DMS153 treated with DMSO at 0.1 percent for 48 hours (cell line): Measurements from ENCODE around the gene SLC30A10.
"Not testable (repeated sequence)": the region's sequence is repeated elsewhere in the genome, so short reads cannot be mapped to it uniquely, and the experiment has no call there.

Source experiments
- DNase-seq: peaks from one replicate; lab custom pipeline; 2025; ENCODE audit not compliant: unreplicated experiment; lab: John Stamatoyannopoulos, UW

The SLC30A10 gene

DNA sequence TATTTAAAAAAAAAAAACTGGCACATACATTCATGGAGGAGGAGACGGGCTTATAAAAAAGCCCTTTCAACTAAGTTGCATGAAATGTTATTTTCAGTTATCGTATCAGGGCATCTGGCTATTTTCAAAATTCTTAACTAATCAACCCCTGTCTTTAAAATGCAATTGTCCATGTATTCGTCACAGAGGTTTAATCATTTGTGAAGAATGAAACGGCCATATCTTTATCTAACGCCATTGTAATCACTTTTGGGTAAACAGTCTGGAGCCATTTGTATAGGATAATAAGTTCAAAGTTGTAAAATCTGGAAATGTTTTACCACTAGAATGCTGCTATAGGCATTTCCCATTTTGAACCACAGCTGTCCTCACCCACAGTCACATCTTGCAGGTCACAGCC lies 30.4 kb downstream of the SLC30A10 start:
- no peak for DNase-seq

DNA sequence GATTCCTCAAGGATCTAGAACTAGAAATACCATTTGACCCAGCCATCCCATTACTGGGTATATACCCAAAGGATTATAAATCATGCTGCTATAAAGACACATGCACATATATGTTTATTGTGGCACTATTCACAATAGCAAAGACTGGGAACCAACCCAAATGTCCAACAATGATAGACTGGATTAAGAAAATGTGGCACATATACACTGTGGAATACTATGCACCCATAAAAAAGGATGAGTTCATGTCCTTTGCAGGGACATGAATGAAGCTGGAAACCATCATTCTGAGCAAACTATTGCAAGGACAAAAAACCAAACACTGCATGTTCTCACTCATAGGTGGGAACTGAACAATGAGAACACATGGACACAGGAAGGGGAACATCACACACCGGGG lies 36.1 kb downstream of the SLC30A10 start:
- not testable (repeated sequence) for DNase-seq

DNA sequence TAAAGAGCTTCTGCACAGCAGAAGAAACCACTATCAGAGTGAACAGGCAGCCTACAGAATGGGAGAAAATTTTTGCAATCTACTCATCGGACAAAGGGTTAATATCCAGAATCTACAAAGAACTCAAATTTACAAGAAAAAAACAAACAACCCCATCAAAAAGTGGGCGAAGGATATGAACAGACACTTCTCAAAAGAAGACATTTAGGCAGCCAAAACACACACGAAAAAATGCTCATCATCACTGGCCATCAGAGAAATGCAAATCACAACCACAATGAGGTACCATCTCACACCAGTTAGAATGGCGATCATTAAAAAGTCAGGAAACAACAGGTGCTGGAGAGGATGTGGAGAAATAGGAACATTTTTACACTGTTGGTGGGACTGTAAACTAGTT lies 36.5 kb downstream of the SLC30A10 start:
- not testable (repeated sequence) for DNase-seq

GRCh38 chr1:219888667-219889066 lies 39.7 kb downstream of the SLC30A10 start:
- DNase-seq = not testable (repeated sequence)

DNA sequence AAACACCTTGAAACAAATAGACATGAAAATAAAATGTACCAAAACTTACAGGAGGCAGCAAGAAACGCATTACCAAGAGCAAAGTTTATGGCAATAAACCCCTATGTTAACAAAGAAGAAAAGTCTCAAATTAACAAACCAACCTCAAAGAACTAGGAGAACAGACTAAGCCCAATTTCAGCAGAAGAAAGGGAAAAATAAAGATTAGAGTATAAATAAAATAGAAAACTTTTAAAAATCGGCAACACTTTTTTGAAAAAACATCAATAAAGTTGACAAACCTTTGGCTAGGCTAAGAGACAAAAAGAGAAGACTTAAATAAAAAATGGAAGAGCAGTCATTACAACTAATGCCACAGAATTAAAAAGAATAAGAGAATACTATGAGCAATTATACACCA lies 42.7 kb downstream of the SLC30A10 start:
- DNase-seq = no peak

- no peak for DNase-seq
These were observed 44.7 kb downstream of the SLC30A10 start for GRCh38 chr1:219883400-219884332.

DNA sequence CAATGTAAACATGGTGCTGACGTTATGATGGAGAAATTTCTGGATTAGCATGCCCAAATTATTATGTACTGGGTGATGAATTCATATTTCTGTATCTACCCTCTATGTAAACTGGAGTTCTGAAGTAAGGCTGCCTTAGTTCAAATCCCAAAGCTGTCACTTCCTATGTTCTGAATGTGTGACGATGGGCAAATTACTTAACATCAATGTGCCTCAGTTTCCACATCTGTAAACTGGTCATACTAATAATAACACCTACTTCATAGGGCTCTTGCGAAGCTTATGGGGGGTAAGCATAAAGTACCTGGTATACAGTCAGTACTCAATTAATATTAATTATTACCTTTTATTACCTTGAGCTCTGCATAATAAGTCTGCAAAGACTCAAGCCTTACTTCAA lies 45.6 kb downstream of the SLC30A10 start:
- DNase-seq = no peak

DNA sequence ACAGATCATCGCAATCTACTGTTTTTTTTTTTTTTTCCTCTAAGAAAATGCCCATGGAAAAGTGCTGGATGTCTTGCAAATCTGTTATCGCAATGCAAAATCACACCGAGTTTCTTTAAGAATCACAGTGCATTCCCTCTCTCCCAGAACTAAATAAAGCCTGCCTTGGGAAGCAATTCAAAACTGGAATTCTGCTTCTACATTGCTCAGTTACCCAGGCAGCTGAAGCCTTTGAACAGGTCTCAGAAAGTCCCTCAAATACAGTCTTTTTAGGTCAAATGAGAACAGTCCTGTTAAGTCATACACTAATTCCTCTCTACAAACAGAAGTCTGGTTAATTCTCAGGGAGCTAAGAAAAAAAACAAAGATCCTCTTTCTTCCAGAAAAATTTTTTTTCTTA lies 46.3 kb downstream of the SLC30A10 start:
- no peak for DNase-seq

DNA sequence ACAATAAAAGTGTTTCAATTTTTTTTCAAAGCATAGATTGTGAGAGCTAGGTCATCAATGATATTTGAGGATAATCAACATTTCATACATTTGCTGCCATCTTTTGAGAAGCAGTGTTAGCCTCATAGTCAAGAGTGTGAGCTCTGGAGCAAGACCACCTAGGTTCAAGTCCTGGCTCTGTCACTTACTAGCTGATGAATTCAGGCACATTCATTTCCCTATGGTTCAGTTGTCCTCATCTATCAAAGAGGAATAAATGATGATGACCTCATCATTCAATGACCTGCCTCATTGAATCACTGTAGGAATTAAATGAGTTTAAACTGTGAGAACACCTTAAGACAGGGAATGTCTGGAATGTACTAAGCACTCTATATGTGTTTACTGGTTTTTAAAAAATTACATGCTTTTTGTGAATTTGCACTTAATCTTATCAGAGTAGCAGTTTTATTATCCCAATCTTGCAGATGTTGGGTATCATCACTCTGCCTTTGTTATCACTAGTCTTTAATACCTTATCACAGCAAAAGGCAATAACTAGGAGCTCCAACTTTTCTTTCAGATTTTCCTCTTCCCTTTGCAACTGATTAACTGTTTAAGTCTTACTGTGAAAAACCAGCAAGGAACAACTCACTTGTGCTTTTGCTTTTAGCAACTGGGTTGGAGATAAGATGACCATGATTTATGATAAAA lies 47.4 kb downstream of the SLC30A10 start:
- no peak for DNase-seq

- DNase-seq = no peak
These were observed 51.6 kb downstream of the SLC30A10 start for GRCh38 chr1:219876798-219877209.

GRCh38 chr1:219875860-219876259 lies 52.5 kb downstream of the SLC30A10 start:
- DNase-seq = no peak

GRCh38 chr1:219872538-219872937 lies 55.8 kb downstream of the SLC30A10 start:
- DNase-seq = not testable (repeated sequence)

DNA sequence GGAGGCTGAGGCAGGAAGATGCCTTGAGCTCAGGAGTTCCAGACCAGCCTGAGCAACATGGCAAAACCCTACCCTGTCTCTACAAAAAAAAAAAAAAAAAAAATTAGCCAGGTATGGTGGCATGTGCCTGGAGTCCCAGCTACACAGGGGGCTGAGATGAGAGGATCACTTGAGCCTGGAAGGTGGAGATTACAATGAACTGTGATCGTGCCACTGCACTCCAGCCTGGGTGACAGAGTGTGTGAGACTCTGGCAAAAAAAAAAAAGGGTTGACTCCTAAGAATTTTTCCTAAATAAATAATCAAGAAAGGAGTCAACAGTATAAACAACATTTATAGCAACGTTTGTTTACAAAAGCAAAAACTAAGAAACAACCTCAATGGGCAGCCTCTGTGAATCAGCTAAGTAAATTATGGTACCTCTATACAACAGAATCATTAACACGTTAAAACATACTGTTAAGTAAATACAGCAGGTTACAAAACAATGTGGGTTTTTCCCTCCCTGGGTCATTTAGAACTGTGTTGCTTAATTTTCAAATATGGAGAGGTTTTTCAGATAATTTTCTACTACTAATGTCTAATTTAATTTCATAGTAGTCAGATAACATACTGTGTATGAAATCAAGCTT lies 56.8 kb downstream of the SLC30A10 start:
- no peak for DNase-seq

GRCh38 chr1:219868615-219869014 lies 59.7 kb downstream of the SLC30A10 start:
- not testable (repeated sequence) for DNase-seq
